Stimulated activated CD8-positive, alpha-beta memory T cell treated with anti-CD3 and anti-CD28 coated beads, Interleukin-7, amount 100 ng/mL, for 24 hours (primary cell): Measurements from ENCODE around the gene SUPT20HL2.
"Not testable (repeated sequence)": the region's sequence is repeated elsewhere in the genome, so short reads cannot be mapped to it uniquely, and the experiment has no call there.

ENCODE experiments used
- DNase-seq: peaks from one replicate; pipeline ENCODE4 v3.0.0-alpha.2; 2020; ENCODE audit warnings: low read depth

Gene SUPT20HL2

DNA sequence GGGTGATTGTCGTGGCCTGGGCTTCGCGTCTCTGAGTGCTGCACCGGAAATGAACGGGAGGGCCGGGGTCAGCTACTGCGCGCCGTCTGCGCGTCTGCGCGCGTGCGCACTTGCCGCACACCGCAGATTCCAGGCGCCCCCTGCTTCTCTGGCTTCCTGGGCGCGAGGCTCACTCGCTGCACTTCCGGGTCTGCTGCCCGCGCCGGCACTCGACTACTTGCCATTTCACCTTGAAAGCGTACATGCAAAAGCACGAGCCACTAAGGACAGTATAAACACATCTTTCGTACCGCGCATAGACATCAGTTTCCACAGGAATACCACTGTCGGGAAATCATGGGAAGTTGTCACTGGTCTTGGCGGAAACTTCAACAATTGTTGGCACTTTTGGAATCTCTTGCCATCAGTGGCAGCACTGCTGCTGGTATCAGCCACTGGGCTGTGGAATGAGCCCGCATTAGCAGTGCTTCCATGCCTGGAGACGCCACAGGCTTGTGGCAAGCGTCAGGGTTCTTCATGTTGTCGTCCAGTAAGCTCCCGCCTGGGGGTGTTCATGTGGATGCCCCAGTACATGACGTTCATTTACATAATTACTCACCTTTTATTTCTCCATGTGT lies at the start of gene SUPT20HL2:
Gene SUPT20HL2, minus strand, starts transcription at position 51 of the 617 bp plus-strand sequence. CDS start 754 bp downstream, outside the sequence.
- no peak for DNase-seq

DNA sequence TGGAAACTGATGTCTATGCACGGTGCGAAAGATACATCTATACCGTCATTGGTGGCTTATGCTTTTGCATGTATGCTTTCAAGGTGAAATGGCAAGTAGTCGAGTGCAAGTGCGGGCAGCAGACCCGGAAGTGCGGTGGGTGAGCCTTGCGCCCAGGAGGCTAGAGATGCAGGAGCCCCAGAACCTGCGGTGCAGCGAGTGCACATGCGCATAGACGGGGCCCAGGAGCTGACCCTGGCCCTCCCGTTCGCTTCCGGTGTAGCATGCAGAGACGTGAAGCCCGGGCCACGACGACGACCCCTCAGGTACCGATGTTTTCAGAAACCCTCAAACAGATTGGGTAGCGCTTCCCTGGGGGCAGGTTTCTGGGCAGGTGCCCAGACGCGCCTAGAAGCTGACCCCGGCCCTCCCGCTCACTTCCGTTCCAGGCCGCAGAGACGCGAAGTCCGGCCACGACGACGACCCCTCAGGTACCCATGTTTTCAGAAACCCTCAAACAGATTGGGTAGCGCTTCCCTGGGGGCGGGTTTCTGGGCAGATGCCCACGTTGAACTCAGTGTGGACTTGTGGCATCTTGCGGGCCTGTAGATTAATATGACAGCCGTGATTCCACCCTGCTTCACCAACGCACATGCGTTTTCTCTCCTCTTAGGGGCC lies 48.3 kb upstream of the SUPT20HL2 start:
- DNase-seq = not testable (repeated sequence)

DNA sequence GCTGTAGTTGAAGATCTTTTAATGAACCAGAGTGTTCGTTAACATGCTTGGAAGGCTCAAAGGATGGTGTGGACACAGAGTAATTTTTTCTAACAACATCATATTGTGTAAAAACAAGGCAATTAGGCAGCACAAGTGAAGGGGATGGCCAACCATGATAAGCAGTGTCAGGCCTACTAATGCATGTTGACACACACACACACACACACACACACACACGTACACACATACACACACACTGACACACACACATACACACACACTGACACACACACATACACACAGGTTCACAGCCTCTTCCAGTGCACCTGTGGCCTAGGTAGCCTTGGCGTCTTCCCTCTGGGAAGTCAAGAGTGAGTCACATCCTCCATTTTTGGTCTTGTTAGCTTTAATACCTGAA lies 46.4 kb upstream of the SUPT20HL2 start, which contains the start of gene SUPT20HL1:
Gene SUPT20HL1, plus strand, starts transcription at position 368 of the 400 bp plus-strand sequence. CDS start 2,122 bp downstream, outside the sequence.
- no peak for DNase-seq

DNA sequence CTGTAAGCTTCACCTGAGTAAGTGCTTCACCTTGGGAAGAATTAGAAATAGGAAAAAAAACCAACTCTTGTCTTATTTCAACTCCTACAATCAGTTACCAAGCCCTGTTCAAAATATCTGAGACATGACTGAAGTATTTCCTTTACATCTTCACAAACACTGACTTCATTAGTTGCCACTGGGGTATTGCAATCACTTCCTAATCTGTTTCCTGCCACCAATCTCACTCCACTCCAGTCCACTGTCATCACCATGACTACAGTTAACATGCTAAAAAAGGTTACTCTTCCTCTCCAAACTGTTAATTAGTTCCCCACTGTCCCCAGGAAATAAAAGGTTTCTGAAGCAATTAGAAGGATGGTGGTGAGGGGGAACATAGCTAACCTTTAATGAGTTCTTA lies 43.2 kb upstream of the SUPT20HL2 start:
- no peak for DNase-seq

DNA sequence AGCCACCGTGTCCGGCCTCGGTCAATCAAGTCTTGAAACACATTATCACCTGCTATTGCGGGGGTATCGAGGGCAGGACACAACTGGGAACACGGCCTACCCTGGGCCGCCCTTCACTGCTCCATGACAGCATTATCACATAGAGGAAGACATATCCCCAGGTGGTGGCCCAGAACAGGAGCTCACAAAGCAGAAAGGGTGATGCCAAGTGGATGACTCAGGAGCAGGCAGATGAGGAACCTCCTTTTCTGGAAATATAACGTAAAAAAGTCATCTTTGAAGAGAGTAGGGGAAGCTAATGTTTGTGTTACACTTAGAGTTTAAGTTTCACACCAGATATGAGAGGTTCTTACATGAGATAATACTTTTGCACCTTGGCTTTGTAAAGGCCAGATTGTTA lies 41.2 kb upstream of the SUPT20HL2 start:
- no peak for DNase-seq

DNA sequence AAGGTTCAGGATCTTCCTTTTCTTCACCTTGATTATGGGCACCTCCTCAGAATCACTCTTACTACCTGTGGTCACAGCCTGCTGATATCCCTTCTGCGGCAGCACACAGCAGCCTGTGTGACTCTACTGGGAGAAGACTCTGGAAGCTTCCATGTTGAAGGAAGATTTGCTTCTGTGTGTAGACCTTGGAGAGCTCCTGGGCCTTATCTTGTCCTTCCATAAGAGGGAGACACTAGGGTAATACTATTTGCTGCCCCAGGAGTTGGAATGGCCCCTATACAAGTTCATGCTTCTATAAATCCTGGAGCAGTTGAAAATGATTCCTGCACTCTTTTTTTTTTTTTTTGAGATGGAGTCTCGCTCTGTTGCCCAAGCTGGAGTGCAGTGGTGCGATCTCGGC lies 36.3 kb upstream of the SUPT20HL2 start:
- DNase-seq = no peak

DNA sequence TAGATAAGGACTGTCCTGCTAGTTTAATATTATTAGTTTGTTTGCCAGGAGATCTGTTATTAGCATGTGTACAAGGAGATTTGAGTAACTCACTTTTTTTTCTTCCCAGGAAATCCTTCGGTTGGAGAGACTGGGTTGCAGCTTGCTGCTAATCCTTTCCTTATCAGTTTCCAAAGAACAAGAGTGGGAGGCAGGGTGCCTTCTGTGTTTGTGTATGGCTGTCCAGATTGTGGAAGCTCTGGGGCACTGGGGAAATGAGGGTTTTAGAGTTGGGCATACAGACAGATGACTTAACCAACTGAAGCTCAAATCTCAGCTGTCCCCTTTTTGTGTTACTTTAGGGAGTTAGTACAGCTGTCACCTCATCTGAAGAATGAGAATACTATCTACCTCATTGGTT lies 34.0 kb upstream of the SUPT20HL2 start:
- no peak for DNase-seq

DNA sequence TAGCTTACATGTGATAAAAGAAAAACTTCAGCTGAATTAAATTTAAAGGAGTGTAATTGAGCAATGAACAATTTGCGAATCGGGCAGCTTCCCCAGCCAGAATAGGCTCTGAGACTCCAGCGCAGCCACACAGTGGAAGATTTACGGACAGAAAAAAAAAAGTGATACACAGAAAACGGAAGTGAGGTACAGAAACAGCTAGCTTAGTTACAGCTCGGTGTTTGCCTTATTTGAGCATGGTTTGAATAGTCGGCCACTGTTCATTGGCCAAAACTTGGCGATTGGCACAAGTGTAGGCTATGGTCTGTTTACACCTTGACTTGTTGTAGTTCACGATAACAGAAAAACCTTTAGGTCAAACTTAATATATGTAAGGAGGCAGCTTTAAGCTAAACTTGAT lies 29.9 kb upstream of the SUPT20HL2 start:
- DNase-seq = no peak

DNA sequence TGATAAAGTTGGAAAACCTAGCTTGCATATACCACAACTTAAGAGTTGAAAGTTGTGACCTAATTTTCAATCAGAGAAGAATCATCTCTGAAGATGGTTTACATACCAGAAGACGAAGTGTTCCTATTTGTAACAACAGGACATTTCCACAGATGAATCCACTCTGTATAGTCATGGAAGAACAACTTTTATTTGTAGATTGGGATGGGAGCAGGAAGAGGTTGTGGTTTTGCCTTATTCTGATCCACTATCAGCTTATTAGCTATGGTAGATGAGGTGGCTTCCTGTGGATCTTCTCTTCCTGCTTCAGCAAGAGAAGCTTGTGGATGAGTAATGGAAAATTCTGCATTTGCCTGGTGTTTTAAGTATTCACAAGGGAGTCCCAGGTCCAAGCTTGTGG lies 27.9 kb upstream of the SUPT20HL2 start:
- DNase-seq = no peak

DNA sequence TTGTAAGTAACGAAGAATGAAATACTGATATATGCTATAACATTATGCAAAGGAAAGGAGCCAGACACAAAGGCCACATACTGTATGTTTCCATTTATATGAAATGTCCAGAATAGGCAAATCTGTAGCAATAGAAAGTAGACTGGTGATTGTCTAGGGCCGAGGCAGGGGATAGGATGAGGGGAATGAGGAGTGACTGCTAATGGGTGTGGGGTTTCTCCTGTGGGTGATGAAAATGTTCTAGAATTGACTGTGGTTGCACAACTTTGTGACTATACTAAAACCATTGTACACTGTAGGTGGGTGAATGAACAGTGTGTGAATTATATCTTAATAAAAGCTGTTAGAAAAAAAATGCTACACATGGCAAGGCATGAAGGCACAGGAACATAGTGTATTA lies 26.6 kb upstream of the SUPT20HL2 start:
- DNase-seq = no peak

DNA sequence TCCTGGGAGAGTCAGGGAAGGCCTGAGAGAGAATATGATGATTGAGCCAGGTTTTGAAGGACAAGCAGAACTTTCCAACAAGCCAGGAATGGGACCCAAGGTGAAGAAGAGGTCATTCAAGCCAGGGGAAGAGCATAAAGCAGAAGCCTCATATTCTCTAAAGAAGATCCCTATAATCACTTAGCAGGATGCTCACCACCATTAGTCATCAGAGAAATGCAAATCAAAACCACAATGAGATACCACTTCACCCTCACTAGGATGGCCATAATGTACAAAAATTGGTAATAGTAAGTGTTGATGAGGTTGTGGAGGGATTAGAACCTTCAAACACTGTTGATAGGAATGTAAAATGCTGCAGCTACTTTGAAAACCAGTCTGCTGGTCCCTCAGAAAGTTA lies 26.0 kb upstream of the SUPT20HL2 start:
- DNase-seq = no peak

DNA sequence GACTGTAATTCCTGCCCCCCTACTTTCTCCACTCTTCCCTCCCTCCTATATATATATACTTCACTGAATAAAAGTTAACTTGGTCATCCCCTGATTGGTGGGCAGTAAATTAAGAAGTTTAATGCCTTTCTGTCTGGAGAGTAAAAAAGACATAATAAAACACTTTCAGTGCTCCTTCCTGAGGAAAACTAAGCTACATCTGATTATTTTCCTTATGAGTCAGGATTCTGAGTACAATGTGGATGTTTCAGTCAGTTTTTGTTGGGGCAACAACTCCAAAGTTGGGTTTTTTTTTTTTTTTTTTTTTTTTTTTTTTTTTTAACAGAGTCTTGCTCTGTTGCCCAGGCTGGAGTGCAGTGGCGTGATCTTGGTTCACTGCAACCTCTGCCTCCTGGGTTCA lies 22.0 kb upstream of the SUPT20HL2 start:
- DNase-seq = no peak

DNA sequence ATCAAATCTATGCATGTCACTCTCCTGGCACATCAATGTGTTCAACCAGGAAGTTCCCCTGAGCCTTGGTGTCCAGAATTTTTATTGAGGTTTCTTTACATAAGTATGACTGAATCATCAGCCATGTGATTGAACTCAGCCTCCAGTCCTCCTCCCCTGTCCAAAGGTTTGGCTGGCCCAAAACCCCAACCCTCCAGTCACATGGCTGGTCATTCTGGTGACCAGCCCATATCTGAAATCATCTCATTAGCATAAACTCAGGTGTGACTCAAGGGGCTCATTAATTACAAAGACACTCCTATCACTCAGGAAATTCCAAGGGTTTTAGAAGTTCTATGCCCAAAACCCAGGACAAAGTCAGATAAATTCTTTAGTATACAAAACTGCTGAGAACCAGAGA lies 20.6 kb upstream of the SUPT20HL2 start:
- no peak for DNase-seq

DNA sequence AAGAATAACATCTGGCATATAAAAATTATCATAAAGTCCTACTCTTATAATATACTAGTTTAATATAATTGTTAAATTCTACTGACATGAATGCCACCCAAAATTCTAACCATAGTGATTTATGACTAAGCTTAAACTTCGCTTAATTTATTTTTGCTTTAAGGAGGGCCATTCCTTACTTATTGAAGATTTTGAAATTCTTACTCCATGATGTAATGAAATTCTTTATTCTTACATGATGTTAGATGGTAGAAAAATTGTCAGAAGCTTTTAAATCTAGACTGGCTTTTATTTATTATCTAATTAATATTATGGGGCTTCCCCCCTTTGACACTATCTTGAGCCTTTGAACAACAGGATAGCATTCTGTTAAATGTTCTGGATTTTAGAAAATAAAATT lies 19.5 kb upstream of the SUPT20HL2 start:
- DNase-seq = no peak

DNA sequence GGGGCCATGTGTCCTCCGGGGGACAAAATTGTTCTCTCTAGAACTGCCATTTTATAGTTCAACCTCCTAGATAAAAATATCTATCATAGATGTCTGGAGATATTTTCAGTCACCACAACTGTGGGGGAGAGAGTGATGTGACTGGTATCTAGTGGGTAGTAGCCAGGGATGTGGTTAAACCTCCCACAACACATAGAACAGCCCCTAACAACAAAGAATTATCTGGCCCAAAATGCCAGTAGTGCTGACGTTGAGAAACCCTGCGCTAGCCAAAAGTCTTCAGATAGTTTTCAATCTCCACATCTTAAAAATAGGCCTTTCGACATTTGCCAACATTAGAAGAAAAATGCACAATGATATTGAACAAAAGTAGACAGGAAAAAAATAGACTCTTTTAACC lies 19.0 kb upstream of the SUPT20HL2 start:
- DNase-seq = no peak

DNA sequence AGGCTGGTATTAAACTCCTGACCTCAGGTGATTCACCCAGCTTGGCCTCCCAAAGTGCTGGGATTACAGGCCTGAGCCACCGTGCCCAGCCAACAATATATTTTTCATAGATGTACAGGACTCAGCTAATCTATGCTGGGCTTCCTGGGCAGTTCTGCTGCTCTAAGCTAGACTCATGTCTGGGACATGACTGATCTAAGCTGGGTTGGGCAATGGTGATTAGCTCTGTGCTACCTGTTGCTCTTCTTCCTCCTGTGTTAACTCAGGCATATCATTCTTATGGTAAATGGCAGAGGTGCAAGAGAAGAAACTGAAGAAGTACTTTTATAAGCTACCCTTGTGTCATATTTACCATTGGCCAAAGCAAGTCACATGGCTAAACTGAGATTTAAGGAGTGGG lies 11.4 kb upstream of the SUPT20HL2 start:
- no peak for DNase-seq

DNA sequence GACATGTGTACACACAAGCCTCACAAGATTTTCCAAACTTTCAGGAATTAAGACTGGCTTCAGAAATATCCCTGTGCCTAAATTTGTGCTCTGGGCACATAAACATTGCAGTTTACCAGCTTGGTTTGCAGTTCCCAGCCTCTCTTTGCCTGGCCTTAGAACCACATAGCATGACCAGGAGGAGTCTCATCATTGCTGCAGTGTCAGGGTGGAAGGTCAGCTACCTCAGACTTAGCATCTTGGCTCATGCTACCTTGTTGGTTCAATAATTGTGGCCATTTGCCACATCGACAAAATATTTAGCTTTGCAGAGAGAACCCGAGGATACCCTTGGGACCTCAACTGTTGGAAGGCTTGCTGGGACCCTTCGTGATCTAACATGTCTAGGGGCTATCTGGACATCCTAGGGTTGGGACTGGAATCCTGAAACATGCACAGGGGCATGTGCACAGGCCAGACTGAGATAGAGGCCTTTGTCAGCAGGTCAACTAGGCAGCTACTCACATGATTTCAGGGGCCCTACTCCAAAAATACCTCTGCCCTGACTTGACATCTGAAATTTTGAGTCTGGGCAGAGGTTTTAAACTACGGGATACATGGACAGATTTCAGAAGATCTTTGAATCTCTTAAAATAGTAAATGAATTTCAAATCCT lies 8.0 kb upstream of the SUPT20HL2 start:
- DNase-seq = no peak

DNA sequence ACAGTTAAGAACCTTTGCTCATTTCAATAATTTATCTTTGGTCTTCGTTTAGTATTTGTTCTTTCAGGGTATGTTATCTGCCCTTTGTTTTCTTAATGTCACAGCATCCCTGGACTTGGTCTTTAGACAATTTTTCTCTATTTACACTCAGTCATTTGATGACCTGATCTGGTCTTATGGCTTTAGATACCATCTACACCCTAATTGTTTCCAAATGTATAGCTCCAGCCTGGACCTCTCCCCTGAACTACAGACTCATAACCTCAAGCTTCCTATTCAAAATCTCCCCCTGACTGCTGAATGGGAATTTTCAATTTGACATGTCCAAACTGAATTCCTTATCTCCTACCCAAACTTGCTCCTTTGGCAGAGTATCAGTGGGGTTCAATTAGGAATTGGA lies 3.7 kb upstream of the SUPT20HL2 start:
- no peak for DNase-seq

DNA sequence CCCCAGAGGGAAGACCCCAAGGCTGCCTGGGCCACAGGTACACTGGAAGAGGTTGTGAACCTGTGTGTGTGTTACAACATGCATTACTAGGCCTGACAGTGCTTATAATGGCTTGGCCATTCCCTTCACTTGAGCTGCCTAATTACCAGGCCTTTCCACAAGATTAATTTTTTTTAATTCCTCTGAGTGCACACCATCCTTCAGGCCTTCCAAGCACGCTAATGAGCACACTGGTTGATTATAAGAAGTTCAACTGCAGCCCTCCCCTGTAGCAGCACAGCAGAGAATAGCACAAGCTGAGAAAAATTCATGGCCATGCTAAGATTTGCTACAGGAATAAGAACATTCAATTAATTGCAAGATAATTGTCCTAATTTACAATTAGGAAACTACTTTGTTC lies 2.2 kb upstream of the SUPT20HL2 start:
- DNase-seq = no peak

DNA sequence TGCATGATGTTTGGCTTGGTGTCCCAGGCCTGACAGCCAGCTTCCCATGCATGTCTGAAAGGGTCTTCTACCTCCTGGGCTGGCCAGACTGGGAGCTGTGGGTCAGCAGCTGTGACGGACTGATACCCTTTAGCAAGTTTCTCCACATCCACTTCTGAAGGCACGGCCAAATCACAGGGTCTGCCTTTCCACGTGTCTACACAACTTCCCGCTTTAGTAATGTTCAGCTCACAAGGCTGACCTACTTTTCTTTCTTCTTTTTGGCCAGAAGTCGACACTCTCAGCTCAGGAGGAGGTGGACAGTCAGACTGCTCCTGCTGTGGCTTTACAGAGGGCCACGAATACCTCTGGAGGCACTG lies 1.6 kb downstream of the SUPT20HL2 start:
- DNase-seq = not testable (repeated sequence)

DNA sequence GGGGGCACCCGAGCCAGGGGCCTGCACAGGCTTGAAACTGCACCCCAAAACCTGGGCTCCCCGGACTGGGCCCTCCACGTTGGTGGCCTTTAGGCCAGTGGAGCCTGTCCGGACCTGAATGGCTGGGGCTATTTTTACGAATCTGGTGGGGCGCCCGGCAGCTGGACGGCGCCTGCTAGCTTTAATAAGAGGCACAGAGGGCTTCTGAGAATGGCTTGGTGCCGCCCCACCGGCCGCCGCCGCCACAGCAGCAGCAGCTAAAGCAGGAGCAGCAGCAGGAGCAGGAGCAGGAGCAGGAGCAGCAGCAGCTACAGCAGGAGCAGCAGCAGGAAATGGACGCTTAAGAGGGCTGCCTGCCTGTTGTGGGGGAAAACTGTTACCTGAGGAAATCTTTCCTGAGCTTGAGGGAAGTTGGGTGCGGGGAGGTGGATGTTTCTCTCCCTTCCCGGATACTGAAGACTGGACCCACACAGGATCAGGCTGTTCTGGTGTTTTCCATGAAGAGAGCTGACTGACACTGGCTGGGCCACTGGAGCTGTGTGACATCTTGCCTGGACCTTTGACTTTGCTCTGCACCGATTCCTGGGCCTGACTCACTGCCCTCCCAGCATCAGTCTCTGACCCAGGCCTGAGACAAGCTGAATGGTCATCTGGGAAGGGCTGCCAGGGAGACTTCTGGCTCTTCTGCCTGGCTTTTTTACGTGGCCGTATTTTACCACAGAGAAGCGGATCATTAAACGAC lies 2.2 kb downstream of the SUPT20HL2 start:
- not testable (repeated sequence) for DNase-seq

DNA sequence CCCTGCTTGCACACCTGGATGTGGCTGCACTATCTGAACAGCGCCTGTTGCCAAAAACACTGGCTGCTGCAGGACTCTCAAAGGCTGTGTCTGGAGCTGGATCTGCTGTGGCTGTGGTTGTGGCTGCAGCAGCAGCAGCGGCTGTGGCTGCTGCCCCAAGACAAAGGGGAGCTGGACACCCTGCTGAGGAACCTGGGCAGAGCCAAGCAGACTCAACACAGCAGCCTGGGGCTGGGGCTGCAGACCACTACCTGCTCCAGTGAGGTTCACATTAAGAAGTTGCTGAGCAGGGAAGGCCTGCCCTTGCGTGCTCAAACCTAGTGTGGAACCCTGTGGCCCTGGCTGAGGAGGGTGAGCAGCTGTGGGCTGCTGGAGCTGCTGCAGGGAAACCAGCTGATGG lies 3.0 kb downstream of the SUPT20HL2 start:
- DNase-seq = not testable (repeated sequence)
